Hepatocyte (in vitro differentiated cells): ENCODE results near the gene IL1RAPL2. TPM values are rescaled to one million over a fixed set of nuclear protein-coding genes. Genes with fewer than 3 reads are reported as not detected.
A peak's percentile ranks its signal among the peaks of the same experiment; 100 is the strongest.

Source experiments
- DNase-seq: peaks from one replicate; pipeline ENCODE4 v3.0.0-alpha.2; 2016; ENCODE audit warnings: low spot score
- H2AFZ ChIP-seq: fragments of 200-600 bp; sonication (generic); 2 replicates; pipeline ENCODE4 v1.6.0; 2016; ENCODE audit warnings: antibody characterized with exemption, mild to moderate bottlenecking
- H3K27ac ChIP-seq: fragments of 200-600 bp; sonication (generic); 2 replicates; pipeline ENCODE4 v1.5.1; 2016; ENCODE audit warnings: mild to moderate bottlenecking
- H3K27me3 ChIP-seq: fragments of 200-600 bp; sonication (generic); 2 replicates; pipeline ENCODE4 v1.6.1; 2016
- H3K36me3 ChIP-seq: fragments of 200-600 bp; sonication (generic); replicated peaks from 2 replicates; pipeline ENCODE4 v1.5.1; 2016; ENCODE audit warnings: low read depth; ENCODE audit not compliant: insufficient read depth
- H3K4me1 ChIP-seq: fragments of 200-600 bp; sonication (generic); 2 replicates; pipeline ENCODE4 v1.5.1; 2016; ENCODE audit warnings: mild to moderate bottlenecking, moderate library complexity; ENCODE audit not compliant: insufficient read depth
- H3K4me2 ChIP-seq: fragments of 200-600 bp; sonication (generic); 2 replicates; pipeline ENCODE4 v1.6.0; 2016
- H3K4me3 ChIP-seq: fragments of 200-600 bp; sonication (generic); 2 replicates; pipeline ENCODE4 v1.5.1; 2016; ENCODE audit warnings: mild to moderate bottlenecking
- H3K79me2 ChIP-seq: fragments of 200-600 bp; sonication (generic); 2 replicates; pipeline ENCODE4 v1.6.0; 2017; ENCODE audit warnings: mild to moderate bottlenecking
- H3K9me2 ChIP-seq: fragments of 200-600 bp; sonication (generic); replicated peaks from 2 replicates; pipeline ENCODE4 v1.6.0; 2017; ENCODE audit warnings: mild to moderate bottlenecking; ENCODE audit not compliant: insufficient read depth
- H3K9me3 ChIP-seq: fragments of 200-600 bp; sonication (generic); 2 replicates; pipeline ENCODE4 v1.5.1; 2016; ENCODE audit warnings: low read depth, mild to moderate bottlenecking
- H4K20me1 ChIP-seq: fragments of 200-600 bp; sonication (generic); 2 replicates; pipeline ENCODE4 v1.6.0; 2016; ENCODE audit warnings: mild to moderate bottlenecking; ENCODE audit not compliant: insufficient read depth, poor library complexity, severe bottlenecking
- CTCF ChIP-seq: fragments of 200-600 bp; sonication (generic); IDR thresholded peaks from 2 replicates; pipeline ENCODE4 v1.5.1; 2016; ENCODE audit warnings: antibody characterized with exemption, mild to moderate bottlenecking; ENCODE audit not compliant: poor library complexity
- EZH2 ChIP-seq: fragments of 200-600 bp; sonication (generic); IDR thresholded peaks from 2 replicates; pipeline ENCODE4 v1.6.1; 2016; ENCODE audit warnings: antibody characterized with exemption, mild to moderate bottlenecking, borderline replicate concordance
- EZH2phosphoT487 ChIP-seq: fragments of 200-600 bp; sonication (generic); IDR thresholded peaks from one replicate; pipeline ENCODE4 v1.6.1; 2018; ENCODE audit warnings: antibody characterized with exemption, mild to moderate bottlenecking, low read depth, moderate library complexity; ENCODE audit not compliant: unreplicated experiment, severe bottlenecking
- WGBS: methylation state at CpG from one replicate; pipeline ENCODE4 v1.1.6; 2016; ENCODE audit warnings: low lambda C conversion rate; ENCODE audit errors: missing lambda C conversion rate; 5-methylcytosine and 5-hydroxymethylcytosine counted together
- polyA plus RNA-seq: library from polyadenylated mRNA; unstranded; fragments of >200 nt; fragmentation: Nextera tagmentation; extraction: Ambion mirVana; gene quantifications from 2 replicates; pipeline ENCODE4 v1.2.1, GENCODE V29; 2016
- total RNA-seq: library from RNA; depleted of rRNA; stranded (reverse); fragments of >200 nt; gene quantifications from 2 replicates; pipeline ENCODE4 v1.2.3, GENCODE V29; 2014

The IL1RAPL2 gene
- total and polyA plus RNA-seq, 2 experiments from 2014 or later: 0.40 TPM; not detected in 1

- Histone ChIP-seq H4K20me1 (no peaks in the 10 kb centered on the region), H3K9me2 (no peaks in the 10 kb centered on the region), H3K4me2 (no peak overlapping the region), H3K4me3 (no peak overlapping the region), H3K36me3 (no peaks in the 10 kb centered on the region), H3K27me3 (no peaks in the 10 kb centered on the region), H2AFZ (no peak overlapping the region), H3K9me3 (no peaks in the 10 kb centered on the region), H3K79me2 (no peaks in the 10 kb centered on the region), H3K27ac (no peak overlapping the region), H3K4me1 (no peaks in the 10 kb centered on the region)
- no peak for TF ChIP-seq EZH2phosphoT487
- no peak for TF ChIP-seq CTCF
- no peak for TF ChIP-seq EZH2
- DNase-seq: no peak
Measured at GRCh38 chrX:104697294-104697693, 131.3 kb downstream of the IL1RAPL2 start.

- no peaks in the 10 kb centered on the region for H4K20me1 ChIP-seq
- 62% methylated on average over 4 of the region's 4 CpGs for WGBS
Measured at GRCh38 chrX:104707042-104707441, 141.0 kb downstream of the IL1RAPL2 start.

GRCh38 chrX:104707572-104707971 lies 141.6 kb downstream of the IL1RAPL2 start:
- Histone ChIP-seq H3K27ac (no peak overlapping the region), H3K9me3 (no peaks in the 10 kb centered on the region), H3K4me1 (no peaks in the 10 kb centered on the region), H3K27me3 (no peaks in the 10 kb centered on the region), H4K20me1 (no peaks in the 10 kb centered on the region), H3K79me2 (no peaks in the 10 kb centered on the region), H3K9me2 (no peaks in the 10 kb centered on the region), H3K36me3 (no peaks in the 10 kb centered on the region), H2AFZ (no peak overlapping the region), H3K4me2 (no peak overlapping the region), H3K4me3 (no peak overlapping the region)
- DNase-seq: no peak
- TF ChIP-seq EZH2phosphoT487 (no peak), CTCF (no peak), EZH2 (no peak)

More at GRCh38 chrX:104707042-104707441, 141.0 kb downstream of the IL1RAPL2 start:
- Histone ChIP-seq H3K27ac (no peak overlapping the region), H3K9me2 (no peaks in the 10 kb centered on the region), H3K79me2 (no peaks in the 10 kb centered on the region), H3K27me3 (no peaks in the 10 kb centered on the region), H3K36me3 (no peaks in the 10 kb centered on the region), H3K9me3 (no peaks in the 10 kb centered on the region), H3K4me3 (no peak overlapping the region), H2AFZ (no peak overlapping the region), H3K4me2 (no peak overlapping the region), H3K4me1 (no peaks in the 10 kb centered on the region)
- no peak for DNase-seq
- TF ChIP-seq CTCF (no peak), EZH2 (no peak), EZH2phosphoT487 (no peak)

GRCh38 chrX:104712515-104712914 lies 146.5 kb downstream of the IL1RAPL2 start:
- no peaks in the 10 kb centered on the region for H3K9me3 ChIP-seq
- no peak overlapping the region for H3K4me2 ChIP-seq
- H3K79me2 ChIP-seq: no peaks in the 10 kb centered on the region
- H3K4me1 ChIP-seq: no peaks in the 10 kb centered on the region
- no peak overlapping the region for H3K4me3 ChIP-seq
- no peak overlapping the region for H3K27ac ChIP-seq
- DNase-seq: no peak
- H3K9me2 ChIP-seq: no peaks in the 10 kb centered on the region
- no peak overlapping the region for H2AFZ ChIP-seq
- TF ChIP-seq CTCF (peak; percentile 30), EZH2 (no peak), EZH2phosphoT487 (no peak)
- H3K27me3 ChIP-seq: no peaks in the 10 kb centered on the region
- WGBS: 38% methylated on average over 1 of the region's 1 CpG
- no peaks in the 10 kb centered on the region for H3K36me3 ChIP-seq
- H4K20me1 ChIP-seq: no peaks in the 10 kb centered on the region
